Stimulated activated CD4-positive, alpha-beta T cell treated with anti-CD3 and anti-CD28 coated beads, Interleukin-12 subunit alpha, Interleukin-12 subunit beta, amount 100 ng/mL, for 24 hours (primary cell): ENCODE results near the gene CCDC187.
A peak's percentile ranks its signal among the peaks of the same experiment; 100 is the strongest.

Source experiments
- DNase-seq, 2 experiments: peaks; one replicate each; pipeline ENCODE4 v3.0.0-alpha.2; 2020; ENCODE audit warnings: low read depth in 2 of 2

The CCDC187 gene

GRCh38 chr9:136253246-136254130 lies 50.4 kb downstream of the CCDC187 start:
- DNase-seq: no peak

GRCh38 chr9:136252846-136253245 lies 51.0 kb downstream of the CCDC187 start:
- DNase-seq: no peak

GRCh38 chr9:136252281-136252680 lies 51.6 kb downstream of the CCDC187 start:
- DNase-seq: no peak

- no peak for DNase-seq
Observed at GRCh38 chr9:136251264-136252115, 52.4 kb downstream of the CCDC187 start.

- DNase-seq: no peak
Observed at GRCh38 chr9:136250676-136251075, 53.2 kb downstream of the CCDC187 start.

GRCh38 chr9:136249877-136250559 lies 53.9 kb downstream of the CCDC187 start:
- DNase-seq: no peak

GRCh38 chr9:136248951-136249876 lies 54.7 kb downstream of the CCDC187 start:
- DNase-seq: no peak

- DNase-seq: no peak
Observed at GRCh38 chr9:136247947-136248637, 55.8 kb downstream of the CCDC187 start.

GRCh38 chr9:136247551-136247916 lies 56.4 kb downstream of the CCDC187 start:
- no peak for DNase-seq

GRCh38 chr9:136246849-136247550 lies 56.9 kb downstream of the CCDC187 start:
- DNase-seq: no peak

GRCh38 chr9:136245219-136246150 lies 58.4 kb downstream of the CCDC187 start, which contains the start of gene QSOX2:
Gene QSOX2 (minus strand): TSS chr9:136245812. CDS start chr9:136245803, 9 bp downstream.
- peak; percentile 73 to 74 for DNase-seq

GRCh38 chr9:136244969-136245218 lies 59.0 kb downstream of the CCDC187 start:
- DNase-seq: no peak

- DNase-seq: peak; percentile 51 to 59
Observed at GRCh38 chr9:136244122-136244968, 59.5 kb downstream of the CCDC187 start.

- DNase-seq: no peak
Observed at GRCh38 chr9:136243631-136244030, 60.3 kb downstream of the CCDC187 start.

GRCh38 chr9:136242918-136243525 lies 60.9 kb downstream of the CCDC187 start:
- no peak for DNase-seq

- DNase-seq: no peak
Observed at GRCh38 chr9:136242248-136242647, 61.6 kb downstream of the CCDC187 start.

GRCh38 chr9:136241542-136241941 lies 62.4 kb downstream of the CCDC187 start:
- DNase-seq: no peak
